Activated naive CD8-positive, alpha-beta T cell treated with anti-CD3 and anti-CD28 coated beads, Interleukin-2, amount 50 U/mL, for 24 hours (primary cell): ENCODE data around the gene MMS22L.

Experiments
- ATAC-seq: fragments of 150-1000 bp; cut with Tn5 transposase; one replicate; pipeline ENCODE4 v1.10.0; 2021
- DNase-seq: peaks from one replicate; pipeline ENCODE4 v3.0.0; 2021
- H3K27ac Mint-ChIP-seq: one replicate; pipeline ENCODE4 v1.8.0; 2021; ENCODE audit warnings: mild to moderate bottlenecking, mixed read lengths
- H3K27me3 Mint-ChIP-seq: one replicate; pipeline ENCODE4 v1.8.0; 2021; ENCODE audit warnings: mixed read lengths
- H3K36me3 Mint-ChIP-seq: one replicate; pipeline ENCODE4 v1.8.0; 2021; ENCODE audit warnings: low read depth, mixed read lengths
- H3K4me1 Mint-ChIP-seq: one replicate; pipeline ENCODE4 v1.8.0; 2021; ENCODE audit warnings: mixed read lengths
- H3K4me3 Mint-ChIP-seq: one replicate; pipeline ENCODE4 v1.8.0; 2021; ENCODE audit warnings: mild to moderate bottlenecking, moderate library complexity, mixed read lengths
- H3K9me3 Mint-ChIP-seq: one replicate; pipeline ENCODE4 v1.8.0; 2021; ENCODE audit warnings: mixed read lengths

Gene MMS22L

DNA sequence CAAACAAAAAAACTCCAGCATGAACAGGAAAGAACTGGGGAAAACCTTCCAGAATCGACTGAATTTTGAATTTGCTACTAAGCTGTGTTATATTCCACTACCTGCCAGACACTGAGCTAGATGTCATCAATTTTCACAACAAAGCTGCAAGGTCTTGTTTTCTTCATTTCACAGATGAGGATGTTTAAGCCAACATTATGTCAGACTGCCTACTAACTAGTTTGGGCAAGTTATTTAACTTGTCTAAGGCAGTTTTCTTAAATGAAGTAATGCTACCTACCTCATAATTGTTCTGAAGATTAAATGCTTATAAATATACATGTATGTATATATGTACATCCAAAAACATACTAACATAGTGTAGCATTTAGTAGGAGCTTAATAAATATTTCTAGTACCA, 144.4 kb downstream of the MMS22L start:
- Mint-ChIP-seq H3K27ac (no peak overlapping the region), H3K4me3 (no peak overlapping the region), H3K27me3 (no peaks in the 10 kb centered on the region), H3K36me3 (no peaks in the 10 kb centered on the region), H3K9me3 (no peaks in the 10 kb centered on the region), H3K4me1 (peaks cover 20% of the 10 kb centered on the region)
- DNase-seq (no peak), ATAC-seq (no peak)

DNA sequence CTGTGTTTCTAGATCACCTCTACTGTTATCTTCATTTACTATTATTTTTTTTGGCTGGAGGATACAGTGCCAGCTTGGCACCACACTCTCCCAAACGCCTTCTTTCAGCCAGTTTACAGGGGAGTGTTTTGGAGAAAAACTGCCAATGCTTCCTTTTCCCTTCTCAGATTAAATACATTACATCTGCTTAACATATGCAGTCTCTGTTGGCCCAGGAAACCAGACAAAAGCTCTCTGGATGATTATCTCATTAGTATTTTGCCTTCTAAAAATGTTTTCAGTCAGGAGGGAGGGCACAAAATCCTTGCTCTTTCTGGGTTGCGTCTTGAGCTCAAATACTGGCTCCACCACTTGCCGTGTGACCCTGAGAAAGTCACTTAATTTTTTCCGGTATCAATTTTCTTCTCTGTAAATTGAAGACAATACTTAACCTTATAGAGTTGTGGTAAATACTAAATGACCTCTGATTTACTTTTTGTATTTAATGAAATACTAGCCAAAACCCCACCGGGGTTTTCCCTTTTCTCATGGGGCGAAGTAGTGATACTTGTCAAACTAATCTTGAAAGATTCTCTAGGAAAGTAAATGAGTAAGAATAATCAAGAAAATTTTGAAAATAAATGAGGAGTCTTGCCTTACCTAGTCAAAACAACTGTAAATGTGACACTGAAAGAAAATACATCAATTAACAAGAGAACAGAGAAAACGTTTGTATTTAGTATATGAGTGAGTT, 146.2 kb downstream of the MMS22L start:
- Mint-ChIP-seq H3K27me3 (no peaks in the 10 kb centered on the region), H3K9me3 (no peaks in the 10 kb centered on the region), H3K36me3 (no peaks in the 10 kb centered on the region), H3K27ac (no peak overlapping the region), H3K4me3 (no peak overlapping the region), H3K4me1 (peaks cover 12% of the 10 kb centered on the region)
- peak; percentile 53 for ATAC-seq
- DNase-seq = no peak

DNA sequence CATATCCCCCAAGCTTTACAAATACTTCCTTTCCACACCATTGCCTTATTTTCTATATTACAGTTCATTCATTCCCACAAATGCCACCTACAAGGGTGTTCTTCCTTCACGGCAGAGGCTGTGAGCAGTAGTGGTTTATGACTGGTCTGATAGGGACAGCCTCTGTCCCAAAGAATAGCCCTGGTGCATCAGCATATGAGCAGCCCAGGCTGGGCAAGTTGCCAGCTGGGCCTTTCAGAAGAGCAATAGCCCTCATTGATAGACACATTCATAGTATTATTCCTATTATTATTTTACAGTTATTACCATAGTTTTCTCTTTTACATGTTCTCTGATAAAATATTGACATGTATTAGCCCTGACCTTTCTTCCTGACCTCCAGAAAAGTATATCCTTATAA, 149.9 kb downstream of the MMS22L start:
- no peak overlapping the region for H3K27ac Mint-ChIP-seq

DNA sequence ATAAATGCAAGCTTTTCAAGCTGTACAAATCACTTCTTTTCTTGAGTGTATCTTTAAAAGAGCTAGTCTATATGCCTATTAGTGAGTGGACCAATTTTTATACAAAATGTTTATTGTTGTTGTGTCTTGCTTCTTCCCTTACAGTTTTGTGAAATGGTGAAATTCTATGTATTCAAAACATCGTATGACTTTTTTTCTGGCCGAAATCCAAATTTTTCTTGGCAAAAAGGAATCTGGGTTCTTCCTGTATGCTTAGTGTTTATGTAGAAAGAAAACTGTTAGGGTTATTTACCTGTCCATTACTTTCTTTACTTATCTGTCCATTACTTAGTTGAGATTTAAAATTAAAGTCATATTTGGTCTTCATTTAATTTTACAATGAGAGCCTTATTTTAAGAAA, 153.9 kb downstream of the MMS22L start:
- H3K4me3 Mint-ChIP-seq = no peak overlapping the region
- no peaks in the 10 kb centered on the region for H3K9me3 Mint-ChIP-seq
- ATAC-seq (no peak), DNase-seq (no peak)
- H3K36me3 Mint-ChIP-seq = no peaks in the 10 kb centered on the region
- H3K27ac Mint-ChIP-seq = no peak overlapping the region
- H3K4me1 Mint-ChIP-seq = no peaks in the 10 kb centered on the region
- H3K27me3 Mint-ChIP-seq = no peaks in the 10 kb centered on the region

More for the DNA sequence above, 149.9 kb downstream of the MMS22L start:
- Mint-ChIP-seq H3K27me3 (no peaks in the 10 kb centered on the region), H3K36me3 (no peaks in the 10 kb centered on the region), H3K4me3 (no peak overlapping the region), H3K9me3 (no peaks in the 10 kb centered on the region), H3K4me1 (peaks cover 10% of the 10 kb centered on the region)
- no peak for ATAC-seq
- no peak for DNase-seq

DNA sequence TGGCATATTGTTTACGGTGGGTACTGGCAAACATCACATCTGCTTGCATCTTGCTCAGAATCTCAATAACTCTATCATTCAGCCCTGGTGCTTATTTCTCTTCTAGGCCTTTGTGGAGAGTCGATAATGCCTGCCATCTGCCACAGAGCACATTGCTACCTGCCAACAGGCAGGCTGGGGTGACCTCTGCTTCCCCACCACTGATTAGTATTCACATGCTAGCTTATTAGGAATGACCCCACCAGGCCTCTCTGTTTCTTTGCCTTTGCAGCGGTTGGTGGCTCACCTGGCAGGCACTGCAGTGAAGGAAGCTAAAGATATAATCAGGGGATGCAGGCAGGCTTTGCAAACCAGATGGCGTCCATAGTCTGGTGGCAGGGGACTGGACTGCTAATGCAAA, 154.5 kb downstream of the MMS22L start:
- no peak overlapping the region for H3K4me3 Mint-ChIP-seq
- DNase-seq (no peak), ATAC-seq (no peak)
- no peak overlapping the region for H3K27ac Mint-ChIP-seq
- no peaks in the 10 kb centered on the region for H3K36me3 Mint-ChIP-seq
- H3K9me3 Mint-ChIP-seq = no peaks in the 10 kb centered on the region
- no peaks in the 10 kb centered on the region for H3K27me3 Mint-ChIP-seq
- no peaks in the 10 kb centered on the region for H3K4me1 Mint-ChIP-seq

DNA sequence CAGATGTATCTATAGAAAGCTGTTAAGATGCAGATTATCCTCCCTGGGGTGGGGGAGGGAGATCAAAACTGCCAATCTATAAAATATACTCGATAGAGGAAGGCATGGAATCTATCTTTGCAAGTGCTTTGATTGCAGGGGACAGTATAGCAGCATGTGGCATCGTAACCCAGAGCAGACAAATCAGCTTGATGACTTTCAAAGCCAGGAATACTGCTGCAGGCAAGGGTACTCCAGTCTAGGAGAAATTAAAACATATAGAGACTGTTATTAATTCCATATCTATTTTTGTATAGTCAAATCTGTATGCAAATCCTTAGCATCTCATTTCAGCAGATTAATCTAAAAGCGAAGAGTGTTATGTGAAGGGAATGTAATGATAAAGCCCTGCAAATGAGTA, 159.4 kb downstream of the MMS22L start:
- Mint-ChIP-seq H3K9me3 (peaks cover 3% of the 10 kb centered on the region), H3K27me3 (no peaks in the 10 kb centered on the region), H3K4me1 (no peaks in the 10 kb centered on the region), H3K36me3 (peaks cover 5% of the 10 kb centered on the region), H3K4me3 (no peak overlapping the region), H3K27ac (no peak overlapping the region)
- ATAC-seq (no peak), DNase-seq (no peak)

DNA sequence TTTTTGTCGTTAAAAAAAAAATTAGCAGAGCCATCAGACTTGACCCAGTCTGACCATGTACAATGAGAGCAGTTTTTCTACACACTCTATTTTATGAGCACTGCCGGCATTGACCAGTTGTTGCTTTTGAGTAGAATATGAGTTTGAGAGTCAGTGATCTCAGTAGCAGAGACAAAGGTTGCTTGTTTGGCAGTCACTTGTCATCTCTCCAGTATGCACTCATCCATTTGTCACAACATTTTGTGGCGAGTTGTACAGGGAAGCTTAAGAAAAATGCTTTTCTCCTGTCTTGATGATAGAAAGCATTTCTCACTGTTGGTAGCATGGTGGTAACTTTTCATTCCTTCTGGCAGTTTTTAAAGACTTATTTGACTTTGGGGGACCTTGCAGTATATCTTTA, 159.9 kb downstream of the MMS22L start:
- no peak for ATAC-seq
- Mint-ChIP-seq H3K4me3 (no peak overlapping the region), H3K36me3 (peaks cover 5% of the 10 kb centered on the region)

DNA sequence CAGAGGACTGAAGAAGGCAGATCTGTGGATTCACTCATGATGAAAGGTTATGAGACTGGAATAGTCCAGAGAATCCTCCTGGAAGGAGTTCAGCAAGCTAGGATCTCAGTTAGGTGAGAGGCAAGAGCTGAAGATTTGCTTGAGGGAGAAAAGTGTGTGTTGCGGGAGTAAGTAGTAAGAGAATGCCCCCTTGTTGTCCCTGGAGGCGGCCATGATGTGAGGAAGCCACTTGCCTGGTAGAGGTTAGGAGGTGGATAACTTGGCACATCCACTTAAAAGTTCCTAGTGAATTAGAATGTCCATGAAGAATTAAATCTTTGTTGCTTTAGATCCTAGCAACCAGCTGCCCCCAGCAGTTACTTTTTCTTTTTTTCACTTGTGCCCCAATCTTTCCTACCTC, 162.5 kb downstream of the MMS22L start:
- H3K27me3 Mint-ChIP-seq = no peaks in the 10 kb centered on the region
- peaks cover 5% of the 10 kb centered on the region for H3K36me3 Mint-ChIP-seq
- no peak overlapping the region for H3K4me3 Mint-ChIP-seq

More for the DNA sequence above, 159.9 kb downstream of the MMS22L start:
- Mint-ChIP-seq H3K27ac (no peak overlapping the region), H3K9me3 (peaks cover 3% of the 10 kb centered on the region), H3K4me1 (no peaks in the 10 kb centered on the region), H3K27me3 (no peaks in the 10 kb centered on the region)
- no peak for DNase-seq

DNA sequence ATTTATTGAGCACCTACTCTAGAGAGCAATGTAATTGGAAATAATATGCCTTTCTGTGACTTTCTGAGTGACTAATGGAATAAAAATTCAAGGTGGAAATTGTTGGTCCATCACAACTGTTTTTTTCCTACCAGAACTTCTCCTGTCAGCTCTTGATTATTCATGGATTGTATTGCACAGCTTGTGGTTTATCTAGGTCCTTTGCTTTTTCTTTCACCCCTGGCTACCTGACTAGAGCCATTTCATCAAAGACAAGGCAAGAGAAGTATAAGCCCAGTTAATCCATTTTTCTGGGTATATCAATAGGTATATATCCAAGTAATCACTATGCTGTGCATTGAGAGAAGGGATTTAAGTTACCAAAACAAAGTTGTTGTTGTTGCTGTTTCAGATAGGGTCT, 168.4 kb downstream of the MMS22L start:
- ATAC-seq (peak; percentile 60), DNase-seq (no peak)
- Mint-ChIP-seq H3K27me3 (peaks cover 2% of the 10 kb centered on the region), H3K4me3 (peak overlapping the region; percentile 28), H3K4me1 (peaks cover 50% of the 10 kb centered on the region), H3K27ac (peak overlapping the region; percentile 90), H3K9me3 (no peaks in the 10 kb centered on the region), H3K36me3 (peaks cover 5% of the 10 kb centered on the region)

More for the DNA sequence above, 162.5 kb downstream of the MMS22L start:
- no peak for ATAC-seq
- no peak for DNase-seq
- Mint-ChIP-seq H3K4me1 (peaks cover under 1% of the 10 kb centered on the region), H3K27ac (no peak overlapping the region), H3K9me3 (peaks cover 3% of the 10 kb centered on the region)

DNA sequence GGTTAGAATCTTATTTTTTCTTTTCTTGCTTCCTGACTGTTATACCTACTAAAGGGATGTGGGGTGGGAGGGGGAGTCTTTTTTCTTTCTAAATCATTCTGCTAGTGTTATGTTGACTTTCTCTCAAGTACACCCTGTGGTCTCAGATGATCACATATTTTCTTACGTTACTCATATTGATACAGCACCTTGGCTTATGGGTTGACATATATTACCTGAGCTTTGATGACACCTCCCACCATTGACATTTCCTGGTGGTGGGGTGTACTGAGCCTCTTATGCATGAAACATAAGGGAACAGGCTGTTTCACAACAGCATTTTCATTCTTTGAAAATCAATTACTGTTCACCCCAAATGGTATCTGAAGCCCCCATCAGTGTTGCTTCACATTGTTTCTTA, 169.8 kb downstream of the MMS22L start:
- H3K4me3 Mint-ChIP-seq = no peak overlapping the region
- H3K9me3 Mint-ChIP-seq = no peaks in the 10 kb centered on the region
- H3K4me1 Mint-ChIP-seq = peaks cover 53% of the 10 kb centered on the region
- peak overlapping the region; percentile 90 for H3K27ac Mint-ChIP-seq
- H3K36me3 Mint-ChIP-seq = peaks cover 5% of the 10 kb centered on the region
- ATAC-seq (peak; percentile 90), DNase-seq (peak; percentile 16)
- peaks cover 2% of the 10 kb centered on the region for H3K27me3 Mint-ChIP-seq

DNA sequence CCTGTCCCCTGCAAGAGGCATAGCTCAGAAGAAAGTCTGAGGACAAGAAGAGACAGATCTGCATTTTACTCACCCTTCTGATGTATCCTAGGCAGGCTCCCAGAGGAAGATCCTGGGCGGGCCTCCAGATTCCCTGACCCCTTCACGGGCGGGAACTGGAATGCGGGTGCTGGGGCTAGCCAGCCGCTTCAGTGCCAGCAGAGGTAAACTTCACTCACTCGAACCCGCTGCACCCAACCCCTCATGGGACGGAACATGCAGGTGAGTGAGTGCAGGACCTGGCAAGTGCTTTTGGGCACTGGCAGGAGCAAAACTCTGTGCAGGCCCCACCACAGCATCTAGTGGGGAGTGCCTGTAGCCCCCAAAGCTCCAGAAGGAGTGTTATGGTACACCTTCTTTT, 171.8 kb downstream of the MMS22L start:
- Mint-ChIP-seq H3K4me3 (no peak overlapping the region), H3K36me3 (peaks cover 5% of the 10 kb centered on the region)

DNA sequence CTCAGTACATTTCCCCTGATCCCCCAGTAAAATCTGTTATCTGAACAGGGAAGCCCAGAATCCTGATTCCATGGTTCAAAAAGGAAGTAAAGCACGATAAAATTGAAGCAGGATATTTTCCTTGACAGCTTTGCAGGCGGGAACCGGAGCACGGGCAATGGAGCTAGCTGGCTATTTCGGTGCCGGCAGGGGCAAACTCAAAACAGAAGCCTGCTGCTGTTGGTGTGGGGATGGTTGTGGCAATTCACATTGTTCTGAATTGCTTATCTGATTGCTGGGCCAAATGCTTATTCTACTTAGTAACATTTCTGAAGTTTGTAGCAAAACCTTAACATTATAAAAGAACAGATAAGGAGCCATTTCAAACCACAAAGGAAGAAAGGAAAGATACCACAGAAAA, 172.4 kb downstream of the MMS22L start:
- Mint-ChIP-seq H3K4me1 (peaks cover 53% of the 10 kb centered on the region), H3K4me3 (no peak overlapping the region), H3K36me3 (peaks cover 5% of the 10 kb centered on the region), H3K27ac (peak overlapping the region; percentile 52), H3K27me3 (peaks cover 2% of the 10 kb centered on the region), H3K9me3 (no peaks in the 10 kb centered on the region)
- ATAC-seq (no peak), DNase-seq (no peak)

More for the DNA sequence above, 171.8 kb downstream of the MMS22L start:
- H3K27ac Mint-ChIP-seq = peak overlapping the region; percentile 52
- peaks cover 2% of the 10 kb centered on the region for H3K27me3 Mint-ChIP-seq
- H3K4me1 Mint-ChIP-seq = peaks cover 53% of the 10 kb centered on the region
- H3K9me3 Mint-ChIP-seq = no peaks in the 10 kb centered on the region
- DNase-seq (no peak), ATAC-seq (no peak)

DNA sequence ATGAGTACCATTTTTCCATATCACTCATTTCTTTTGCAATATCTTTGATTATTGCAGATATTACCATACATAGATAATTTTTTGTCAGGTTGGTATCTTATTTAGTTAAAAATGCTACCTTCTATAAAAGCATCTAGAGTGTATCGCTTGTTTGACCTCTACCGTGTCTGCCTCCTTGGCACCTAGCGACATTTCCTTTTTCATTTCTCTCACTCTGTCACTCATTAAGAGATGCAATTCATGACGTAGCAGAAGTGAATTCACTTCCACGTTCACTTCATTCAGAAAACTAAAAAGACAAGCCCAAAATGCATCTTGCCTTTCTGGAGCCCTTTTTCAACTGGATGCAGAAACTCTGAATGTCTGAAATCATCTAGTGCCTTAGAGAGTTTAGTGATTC, 172.9 kb downstream of the MMS22L start:
- peaks cover 5% of the 10 kb centered on the region for H3K36me3 Mint-ChIP-seq
- no peak overlapping the region for H3K4me3 Mint-ChIP-seq
- ATAC-seq (no peak), DNase-seq (no peak)
- H3K27me3 Mint-ChIP-seq = peaks cover 2% of the 10 kb centered on the region
- peaks cover 50% of the 10 kb centered on the region for H3K4me1 Mint-ChIP-seq
- H3K27ac Mint-ChIP-seq = peak overlapping the region; percentile 52
- H3K9me3 Mint-ChIP-seq = no peaks in the 10 kb centered on the region

DNA sequence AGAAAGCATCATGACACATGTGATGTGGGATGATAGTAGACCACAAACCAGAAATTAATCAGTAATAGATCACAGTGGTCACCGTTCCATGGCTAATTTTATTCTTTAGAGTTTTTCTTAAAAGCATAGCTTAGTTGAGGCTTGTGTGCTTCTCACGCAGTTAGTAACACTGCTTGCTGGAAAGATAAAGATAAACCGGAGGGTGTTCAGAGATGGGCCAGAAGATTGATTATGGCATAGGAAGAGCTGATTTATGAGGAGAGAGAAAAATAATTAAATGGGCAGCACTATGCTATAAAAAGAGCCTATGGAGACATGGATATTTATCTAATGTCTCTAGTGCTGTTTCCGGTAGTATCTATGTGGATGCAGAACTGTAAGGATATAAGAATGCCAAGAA, 173.6 kb downstream of the MMS22L start:
- Mint-ChIP-seq H3K27ac (no peak overlapping the region), H3K27me3 (peaks cover 2% of the 10 kb centered on the region), H3K4me3 (no peak overlapping the region), H3K9me3 (no peaks in the 10 kb centered on the region), H3K4me1 (peaks cover 42% of the 10 kb centered on the region), H3K36me3 (peaks cover 5% of the 10 kb centered on the region)
- DNase-seq (no peak), ATAC-seq (no peak)

DNA sequence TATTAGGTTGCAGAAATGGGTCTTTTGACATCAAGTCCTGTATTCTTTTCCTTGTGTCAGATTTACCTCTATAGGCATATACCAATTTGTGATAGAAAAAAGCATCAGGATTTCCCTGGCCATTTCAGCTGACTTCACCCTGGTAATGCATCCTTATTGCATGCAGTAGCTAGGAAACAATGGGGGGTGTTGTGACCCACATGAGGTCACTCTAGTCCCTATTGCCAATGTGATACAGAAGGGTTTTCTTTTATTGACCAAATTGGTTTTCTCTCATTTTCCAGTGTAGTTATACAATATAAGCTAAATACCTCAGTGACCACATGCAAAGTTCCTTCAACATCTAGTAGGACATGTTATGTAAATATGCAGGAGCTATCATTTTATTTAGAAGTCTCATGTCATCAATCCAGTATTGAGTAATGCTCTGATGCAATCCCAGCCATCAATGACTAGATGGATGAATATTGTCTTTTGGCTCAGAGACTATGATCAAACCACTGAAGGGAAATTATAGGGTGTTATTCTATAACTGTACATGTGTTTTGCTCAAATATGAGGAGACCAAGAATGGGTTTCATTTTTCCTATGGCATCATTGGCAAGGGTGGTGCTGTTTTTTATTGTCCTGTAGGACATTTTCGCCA, 180.7 kb downstream of the MMS22L start:
- Mint-ChIP-seq H3K27me3 (no peaks in the 10 kb centered on the region), H3K9me3 (no peaks in the 10 kb centered on the region), H3K36me3 (no peaks in the 10 kb centered on the region), H3K27ac (no peak overlapping the region), H3K4me3 (no peak overlapping the region), H3K4me1 (peaks cover 6% of the 10 kb centered on the region)
- DNase-seq = no peak
- peak; percentile 69 for ATAC-seq
